SKM-1 (cell line): ENCODE data around the gene TMLHE.
"Not testable (repeated sequence)": the region's sequence is repeated elsewhere in the genome, so short reads cannot be mapped to it uniquely, and the experiment has no call there.

Source experiments
- DNase-seq: peaks from one replicate; lab custom pipeline; 2025; ENCODE audit not compliant: unreplicated experiment; lab: John Stamatoyannopoulos, UW

TMLHE gene

DNA sequence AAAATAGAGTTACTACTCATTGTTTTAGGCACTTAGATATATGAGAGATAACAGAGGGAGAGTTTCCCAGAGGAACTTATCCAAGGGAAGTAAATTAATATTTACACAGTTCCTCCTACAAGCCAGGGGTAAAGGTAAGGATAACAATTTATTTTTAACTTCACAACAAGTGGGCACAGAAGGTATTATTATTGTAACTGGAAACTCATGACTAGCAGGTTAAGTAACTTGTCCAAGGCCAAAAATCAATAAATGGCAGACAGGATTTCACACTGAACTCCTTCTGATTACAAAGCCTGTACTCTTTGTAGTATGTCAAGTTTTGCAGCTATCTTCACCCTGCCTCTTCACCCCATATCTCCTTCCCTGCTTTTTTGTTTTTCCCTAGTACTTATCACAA is 107.5 kb downstream of the TMLHE start:
- DNase-seq, result no peak

- not testable (repeated sequence) for DNase-seq
Observed at GRCh38 chrX:155495134-155495533, 117.6 kb downstream of the TMLHE start.

DNA sequence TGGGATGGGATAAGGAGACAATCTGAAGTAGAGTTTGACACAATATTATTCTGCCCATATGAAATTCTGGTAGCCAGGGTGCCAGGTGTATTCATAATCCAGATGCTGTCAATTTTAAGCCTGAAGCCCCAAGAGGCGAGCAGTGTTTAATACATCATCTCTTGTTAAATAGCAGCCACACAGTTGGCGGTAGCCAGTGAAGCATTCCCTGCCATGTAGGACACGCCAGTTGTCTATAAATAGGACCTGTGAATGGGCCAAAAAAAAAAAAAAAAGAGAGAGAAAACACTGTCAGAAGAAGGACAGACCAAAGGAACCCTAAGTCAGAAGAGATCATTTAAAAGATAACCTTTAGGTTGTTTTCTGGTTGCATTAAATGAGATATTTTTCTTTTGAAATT is 121.3 kb downstream of the TMLHE start:
- not testable (repeated sequence) for DNase-seq

DNA sequence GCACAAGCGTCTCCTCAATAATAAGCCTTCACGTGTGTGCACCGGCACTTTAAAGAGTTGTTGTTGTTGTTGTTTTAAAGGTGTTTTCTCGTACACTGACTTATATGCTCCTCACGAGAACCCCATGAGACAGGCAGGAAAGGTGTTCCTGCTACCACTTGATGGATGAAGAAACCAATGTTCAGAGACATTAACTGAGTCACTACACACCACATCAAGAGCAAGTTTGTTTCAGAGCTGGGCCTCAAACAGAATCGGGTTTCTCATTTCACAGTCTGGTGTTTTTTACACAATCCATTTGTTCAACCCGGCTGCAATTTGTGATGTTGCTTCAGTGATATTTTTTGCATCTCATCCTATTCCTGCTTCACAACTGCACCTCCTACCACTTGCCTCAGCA is 135.6 kb downstream of the TMLHE start:
- not testable (repeated sequence) for DNase-seq

DNA sequence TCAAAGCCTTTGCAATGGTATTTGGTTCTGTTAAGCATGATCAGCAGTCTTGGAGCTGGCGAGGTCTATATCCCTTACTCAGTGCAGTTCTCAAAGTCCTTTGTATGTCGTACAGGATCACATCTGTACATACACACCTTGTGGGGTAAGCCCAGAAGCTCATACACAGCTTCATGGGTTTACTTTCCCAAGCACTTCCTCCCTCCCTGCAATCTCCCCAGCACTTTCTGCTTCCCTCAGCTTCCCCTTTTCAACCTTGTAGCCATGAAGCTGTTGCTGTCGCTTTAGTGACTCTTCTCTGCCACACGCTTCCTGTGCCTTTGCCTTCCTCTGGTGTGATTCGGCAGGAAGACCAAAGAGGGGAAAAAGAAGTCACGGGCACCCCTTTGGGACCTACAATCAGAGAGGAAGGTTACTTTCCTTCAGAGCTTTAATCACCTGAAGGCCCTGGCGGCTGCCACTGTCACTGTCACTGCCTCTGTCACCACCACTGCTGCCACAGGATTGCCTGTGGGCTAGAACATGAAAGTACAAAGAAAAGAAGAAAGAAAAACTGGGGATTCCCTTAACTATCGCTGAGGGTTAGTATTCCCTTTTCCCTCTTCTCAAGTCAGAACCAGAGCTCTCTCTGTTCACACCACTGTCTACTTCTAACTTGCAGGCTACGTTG is 146.3 kb downstream of the TMLHE start:
- not testable (repeated sequence) for DNase-seq

GRCh38 chrX:155460501-155460900 is 152.3 kb downstream of the TMLHE start:
- DNase-seq, result not testable (repeated sequence)

- DNase-seq, result not testable (repeated sequence)
Observed at GRCh38 chrX:155458471-155458870, 154.3 kb downstream of the TMLHE start, which contains the start of gene F8A3. F8A3 (minus strand) TSS chrX:155458620; CDS start chrX:155458600, 20 bp downstream.

DNA sequence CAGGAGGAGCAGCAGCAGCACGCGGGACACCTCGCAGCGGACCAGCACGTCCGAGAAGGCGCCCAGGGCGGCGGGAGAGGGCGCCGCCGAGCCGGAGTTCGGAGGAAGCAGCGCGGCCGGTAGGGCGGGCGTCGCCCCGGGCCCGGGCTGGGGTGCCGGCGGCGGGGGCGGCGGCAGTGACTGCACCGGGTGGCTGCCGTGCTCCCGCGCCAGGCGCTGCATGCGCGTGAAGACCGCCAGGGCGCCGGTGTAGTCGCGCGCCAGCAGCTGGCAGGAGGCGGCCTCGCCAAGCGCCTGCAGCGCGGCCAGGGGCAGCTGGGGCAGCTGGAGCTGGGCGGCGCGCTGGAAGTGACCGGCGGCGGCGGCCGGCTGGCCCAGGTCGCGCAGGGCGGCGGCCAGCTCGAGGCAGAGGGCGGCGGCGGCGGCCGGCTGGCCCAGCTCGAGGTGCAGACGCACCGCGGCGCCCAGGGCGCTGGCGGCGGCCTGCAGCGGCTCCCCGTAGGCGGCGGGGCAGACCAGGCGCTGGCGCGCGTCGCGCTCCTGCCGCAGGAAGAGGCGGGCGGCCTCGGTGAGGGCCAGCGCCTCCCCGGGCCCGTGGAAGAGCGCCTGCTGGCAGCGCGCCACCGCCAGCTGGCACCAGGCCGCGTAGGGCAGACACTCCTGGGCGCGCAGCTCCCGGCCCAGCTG is 154.8 kb downstream of the TMLHE start:
- not testable (repeated sequence) for DNase-seq

DNA sequence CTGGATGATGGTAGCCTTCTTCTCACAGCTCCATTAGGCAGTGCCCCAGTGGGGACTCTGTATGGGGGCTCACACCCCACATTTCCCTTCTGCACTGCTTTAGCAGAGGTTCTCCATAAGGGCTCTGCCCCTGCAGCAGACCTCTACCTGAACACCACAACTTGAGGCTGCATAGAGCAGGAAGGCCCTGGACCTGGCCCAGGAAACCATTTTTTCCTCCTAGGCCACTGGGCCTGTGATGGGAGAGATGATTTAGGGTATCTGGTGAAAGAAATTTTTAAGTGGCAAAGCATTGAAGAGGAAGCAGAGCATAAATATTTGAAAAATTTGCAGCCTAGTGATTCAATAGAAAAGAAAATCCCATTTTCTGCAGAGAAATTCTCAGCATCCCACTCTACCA is 171.7 kb downstream of the TMLHE start:
- no peak for DNase-seq
